Naive thymus-derived CD8-positive, alpha-beta T cell (primary cell): ENCODE results near the gene ZBTB32. TPM values are rescaled to one million over a fixed set of nuclear protein-coding genes. Genes with fewer than 3 reads are reported as not detected.

Source experiments
- ATAC-seq, 2 donors: fragments of 150-1000 bp; cut with Tn5 transposase in 1 of 2; sonication (Bioruptor Pico), chemical (Tn5 transposase) in 1 of 2; 1 replicate in 1 of 2; 2 replicates in 1 of 2; pipeline ENCODE4 v1.10.0; 2021; ENCODE audit warnings: mild to moderate bottlenecking in 2 of 2, moderate library complexity in 2 of 2
- POLR2A ChIA-PET: fragments of 350-600 bp; sonication (Branson Sonifier 250); formaldehyde crosslinking; loops from one replicate; lab custom pipeline; 2021; ENCODE audit warnings: antibody characterized with exemption; lab: Charles Lee
- DNase-seq, 10 donors: peaks; one replicate each; pipeline versions ENCODE4 v3.0.0 to v3.0.0-alpha.2; 2020 to 2022
- H3K27ac Mint-ChIP-seq, 10 donors: one replicate each; pipeline ENCODE4 v1.8.0; 2020 to 2022; ENCODE audit warnings: mild to moderate bottlenecking in 10 of 10, mixed read lengths in 10 of 10, moderate library complexity in 4 of 10, inconsistent platforms in 1 of 10
- H3K27me3 Mint-ChIP-seq, 5 donors: one replicate each; pipeline ENCODE4 v1.8.0; 2021 to 2022; ENCODE audit warnings: mixed read lengths in 5 of 5
- H3K36me3 Mint-ChIP-seq, 3 donors: one replicate each; pipeline ENCODE4 v1.8.0; 2020 to 2022; ENCODE audit warnings: mixed read lengths in 3 of 3, mild to moderate bottlenecking in 2 of 3, inconsistent platforms in 1 of 3
- H3K4me1 Mint-ChIP-seq, 4 donors: one replicate each; pipeline ENCODE4 v1.8.0; 2021 to 2022; ENCODE audit warnings: mixed read lengths in 4 of 4
- H3K4me3 Mint-ChIP-seq, 10 donors: one replicate each; pipeline ENCODE4 v1.8.0; 2020 to 2022; ENCODE audit warnings: mild to moderate bottlenecking in 10 of 10, mixed read lengths in 10 of 10, moderate library complexity in 6 of 10, inconsistent platforms in 1 of 10
- H3K9me3 Mint-ChIP-seq, 9 donors: one replicate each; pipeline ENCODE4 v1.8.0; 2020 to 2022; ENCODE audit warnings: mixed read lengths in 9 of 9, mild to moderate bottlenecking in 3 of 9, inconsistent platforms in 1 of 9, moderate library complexity in 1 of 9
- polyA plus RNA-seq, 3 donors: library from polyadenylated mRNA; unstranded; fragments of 300-500 nt; fragmentation: Illumina TruSeq; gene quantifications; one replicate each; pipeline ENCODE4 v1.2.3, GENCODE V29; 2021
- total RNA-seq, 8 experiments: library from RNA in 2 of 8; stranded (reverse) in 2 of 8; gene quantifications; one replicate each; pipeline ENCODE4 v1.2.3 and lab custom pipeline; 2021 to 2026

Gene ZBTB32
- total and polyA plus RNA-seq, 5 experiments from 2014 or later = 0.15 to 0.68 (median 0.36) TPM

GRCh38 chr19:35740423-35741202, 36.3 kb downstream of the ZBTB32 start:
- H3K36me3 Mint-ChIP-seq = peaks cover 4 to 23% (median 5%) of the 10 kb centered on the region in 3 donors
- no peaks in the 10 kb centered on the region for H3K27me3 Mint-ChIP-seq
- POLR2A ChIA-PET = interaction anchor here (0.7 to 2.6 kb wide), 15 partner anchors 8 to 95 kb away, joined by 3 to 26 read pairs (median 4); partner anchors contain the start of genes COX6B1, HSPB6, KMT2B and LIN37
- ATAC-seq (peak; percentile 65 to 68), DNase-seq (peak; percentile 88 to 97 (median 94))
- H3K9me3 Mint-ChIP-seq = no peaks in the 10 kb centered on the region
- peak overlapping the region; percentile 88 to 99 (median 94) for H3K27ac Mint-ChIP-seq
- peak overlapping the region; percentile 91 to 99 (median 96) for H3K4me3 Mint-ChIP-seq
- H3K4me1 Mint-ChIP-seq = peaks cover 29 to 66% (median 59%) of the 10 kb centered on the region in 4 donors

- POLR2A ChIA-PET = interaction anchor here (0.8 to 2.6 kb wide), 13 partner anchors 9 to 96 kb away, joined by 3 to 26 read pairs (median 4); partner anchors contain the start of genes COX6B1, HSPB6 and KMT2B
- Mint-ChIP-seq H3K36me3 (peaks cover 4 to 19% (median 5%) of the 10 kb centered on the region in 3 donors), H3K27me3 (no peaks in the 10 kb centered on the region), H3K27ac (peak overlapping the region; percentile 92 to 99 (median 98)), H3K9me3 (no peaks in the 10 kb centered on the region), H3K4me3 (peak overlapping the region; percentile 91 to 99 (median 96)), H3K4me1 (peaks cover 31 to 71% (median 62%) of the 10 kb centered on the region in 4 donors)
- ATAC-seq (no peak), DNase-seq (no peak)
These were observed 36.8 kb downstream of the ZBTB32 start for GRCh38 chr19:35741203-35741515.

GRCh38 chr19:35742121-35742724, 37.9 kb downstream of the ZBTB32 start, which contains the start of gene IGFLR1:
Gene IGFLR1, minus strand, starts transcription at chr19:35742452. Its CDS starts 1,272 bp downstream, at chr19:35741180.
- Mint-ChIP-seq H3K4me1 (peaks cover 31 to 73% (median 59%) of the 10 kb centered on the region in 4 donors), H3K27me3 (no peaks in the 10 kb centered on the region), H3K36me3 (peaks cover 4 to 14% (median 5%) of the 10 kb centered on the region in 3 donors), H3K27ac (peak within 1 kb of the TSS; percentile 97 to 100 (median 99)), H3K9me3 (no peaks in the 10 kb centered on the region), H3K4me3 (peak within 1 kb of the TSS; percentile 91 to 99 (median 93))
- POLR2A ChIA-PET = interaction anchor here (0.5 to 5.2 kb wide), 8 partner anchors 10 to 195 kb away, joined by 3 to 36 read pairs (median 6); partner anchors contain the start of genes HSPB6 and KMT2B
- ATAC-seq = no peak
- DNase-seq = peak in 9 of 10 donors; percentile 60 to 83 (median 69)

- ATAC-seq = no peak
- H3K4me1 Mint-ChIP-seq = peaks cover 33 to 79% (median 64%) of the 10 kb centered on the region in 4 donors
- H3K36me3 Mint-ChIP-seq = peaks cover 4 to 6% (median 5%) of the 10 kb centered on the region in 3 donors
- H3K27me3 Mint-ChIP-seq = no peaks in the 10 kb centered on the region
- peak overlapping the region; percentile 98 to 100 (median 99) for H3K27ac Mint-ChIP-seq
- DNase-seq = no peak
- H3K9me3 Mint-ChIP-seq = no peaks in the 10 kb centered on the region
- peak overlapping the region; percentile 91 to 99 (median 97) for H3K4me3 Mint-ChIP-seq
- POLR2A ChIA-PET = interaction anchor here (0.6 to 5.2 kb wide), 12 partner anchors 12 to 209 kb away, joined by 3 to 36 read pairs (median 6); partner anchors contain the start of genes ETV2, HSPB6 and KMT2B
These were observed 39.5 kb downstream of the ZBTB32 start for GRCh38 chr19:35743640-35744429.

GRCh38 chr19:35744430-35745327, 40.3 kb downstream of the ZBTB32 start:
- DNase-seq (peak; percentile 83 to 97 (median 94)), ATAC-seq (peak; percentile 52 to 64)
- Mint-ChIP-seq H3K36me3 (peaks cover 4 to 5% (median 5%) of the 10 kb centered on the region in 3 donors), H3K4me1 (peaks cover 34 to 81% (median 65%) of the 10 kb centered on the region in 4 donors), H3K9me3 (no peaks in the 10 kb centered on the region), H3K4me3 (peak overlapping the region; percentile 91 to 99 (median 97)), H3K27me3 (no peaks in the 10 kb centered on the region), H3K27ac (peak overlapping the region; percentile 97 to 100 (median 99))
- POLR2A ChIA-PET = interaction anchor here (0.6 to 5.2 kb wide), 20 partner anchors 11 to 370 kb away, joined by 3 to 36 read pairs (median 5); partner anchors contain the start of genes COX6B1, ETV2, HSPB6 and KMT2B

- no peaks in the 10 kb centered on the region for H3K9me3 Mint-ChIP-seq
- ATAC-seq = peak; percentile 48 to 56
- H3K27ac Mint-ChIP-seq = peak within 1 kb of the TSS; percentile 97 to 100 (median 99)
- peaks cover 4 to 5% (median 5%) of the 10 kb centered on the region in 3 donors for H3K36me3 Mint-ChIP-seq
- POLR2A ChIA-PET = interaction anchor here (0.6 to 5.2 kb wide), 17 partner anchors 10 to 369 kb away, joined by 3 to 36 read pairs (median 5); partner anchors contain the start of genes COX6B1, ETV2, HSPB6 and NFKBID
- DNase-seq = peak; percentile 89 to 99 (median 98)
- peak within 1 kb of the TSS; percentile 91 to 99 (median 97) for H3K4me3 Mint-ChIP-seq
- peaks cover 34 to 80% (median 65%) of the 10 kb centered on the region in 4 donors for H3K4me1 Mint-ChIP-seq
- H3K27me3 Mint-ChIP-seq = no peaks in the 10 kb centered on the region
These were observed 41.1 kb downstream of the ZBTB32 start, which contains the start of the genes PSENEN and U2AF1L4 for GRCh38 chr19:35745328-35746086. Gene PSENEN, plus strand, starts transcription at chr19:35745651. Its CDS starts 280 bp downstream, at chr19:35745931. Gene U2AF1L4, minus strand, starts transcription at chr19:35745418. Its CDS starts 27 bp downstream, at chr19:35745391.

- peaks cover 4 to 5% (median 5%) of the 10 kb centered on the region in 3 donors for H3K36me3 Mint-ChIP-seq
- POLR2A ChIA-PET = interaction anchor here (0.9 to 5.2 kb wide), 8 partner anchors 10 to 185 kb away, joined by 3 to 36 read pairs (median 7); partner anchors contain the start of genes COX6B1, HSPB6 and NFKBID
- H3K27me3 Mint-ChIP-seq = no peaks in the 10 kb centered on the region
- H3K27ac Mint-ChIP-seq = peak overlapping the region; percentile 66 to 100 (median 99)
- H3K4me1 Mint-ChIP-seq = peaks cover 30 to 76% (median 62%) of the 10 kb centered on the region in 4 donors
- peak overlapping the region; percentile 91 to 99 (median 97) for H3K4me3 Mint-ChIP-seq
- H3K9me3 Mint-ChIP-seq = no peaks in the 10 kb centered on the region
- DNase-seq = no peak
- ATAC-seq = no peak
These were observed 41.7 kb downstream of the ZBTB32 start for GRCh38 chr19:35746087-35746462.

- Mint-ChIP-seq H3K4me1 (peaks cover 30 to 73% (median 62%) of the 10 kb centered on the region in 4 donors), H3K9me3 (no peaks in the 10 kb centered on the region), H3K4me3 (peak overlapping the region; percentile 91 to 99 (median 97)), H3K36me3 (peaks cover 5 to 6% (median 5%) of the 10 kb centered on the region in 3 donors), H3K27me3 (no peaks in the 10 kb centered on the region), H3K27ac (peak overlapping the region in 8 of 10 donors; percentile 66 to 100 (median 99))
- ATAC-seq (no peak), DNase-seq (no peak)
- POLR2A ChIA-PET = interaction anchor here (5.2 kb wide), 1 partner anchor 9 kb away, joined by 36 read pairs; the partner anchor contains the start of gene HSPB6
These were observed 42.2 kb downstream of the ZBTB32 start for GRCh38 chr19:35746531-35746930.

GRCh38 chr19:35748106-35749020, 44.0 kb downstream of the ZBTB32 start, which contains the start of gene LIN37:
Gene LIN37, plus strand, starts transcription at chr19:35748576. Its CDS starts 149 bp downstream, at chr19:35748725.
- H3K36me3 Mint-ChIP-seq = peaks cover 0 to 4% (median 2%) of the 10 kb centered on the region in 3 donors
- no peaks in the 10 kb centered on the region for H3K27me3 Mint-ChIP-seq
- POLR2A ChIA-PET = interaction anchor here (0.5 to 1.8 kb wide), 16 partner anchors 8 to 380 kb away, joined by 3 to 15 read pairs (median 4); partner anchors contain the start of genes COX6B1, HSPB6, KMT2B and NFKBID
- peak within 1 kb of the TSS; percentile 96 to 99 (median 98) for H3K4me3 Mint-ChIP-seq
- peaks cover 23 to 55% (median 49%) of the 10 kb centered on the region in 4 donors for H3K4me1 Mint-ChIP-seq
- ATAC-seq (peak; percentile 74 to 75), DNase-seq (peak; percentile 92 to 99 (median 98))
- peak within 1 kb of the TSS; percentile 89 to 98 (median 96) for H3K27ac Mint-ChIP-seq
- H3K9me3 Mint-ChIP-seq = no peaks in the 10 kb centered on the region
